ENCODE measurements around the gene WWC1.
"Not testable (repeated sequence)": the region's sequence is repeated elsewhere in the genome, so short reads cannot be mapped to it uniquely, and the experiment has no call there.

Gene WWC1

DNA sequence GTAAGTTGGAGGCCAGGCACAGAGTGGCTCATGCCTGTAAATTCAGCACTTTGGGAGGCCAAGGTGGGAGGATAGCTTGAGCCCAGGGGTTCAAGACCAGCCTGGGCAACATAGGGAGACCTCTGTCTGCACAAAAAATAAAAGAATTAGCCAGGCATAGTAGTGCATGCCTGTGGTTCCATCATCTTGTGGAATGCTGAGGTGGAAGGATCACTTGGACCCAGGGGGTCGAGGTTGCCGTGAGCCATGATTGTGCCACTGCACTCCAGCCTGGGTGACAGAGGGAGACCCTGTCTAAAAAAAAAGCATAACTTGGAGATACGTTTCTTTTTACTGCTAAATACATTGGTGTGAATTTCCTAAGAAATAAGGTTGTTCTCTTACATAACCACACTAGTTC is 19.1 kb downstream of the WWC1 start:
- not testable (repeated sequence) for DNase-seq

DNA sequence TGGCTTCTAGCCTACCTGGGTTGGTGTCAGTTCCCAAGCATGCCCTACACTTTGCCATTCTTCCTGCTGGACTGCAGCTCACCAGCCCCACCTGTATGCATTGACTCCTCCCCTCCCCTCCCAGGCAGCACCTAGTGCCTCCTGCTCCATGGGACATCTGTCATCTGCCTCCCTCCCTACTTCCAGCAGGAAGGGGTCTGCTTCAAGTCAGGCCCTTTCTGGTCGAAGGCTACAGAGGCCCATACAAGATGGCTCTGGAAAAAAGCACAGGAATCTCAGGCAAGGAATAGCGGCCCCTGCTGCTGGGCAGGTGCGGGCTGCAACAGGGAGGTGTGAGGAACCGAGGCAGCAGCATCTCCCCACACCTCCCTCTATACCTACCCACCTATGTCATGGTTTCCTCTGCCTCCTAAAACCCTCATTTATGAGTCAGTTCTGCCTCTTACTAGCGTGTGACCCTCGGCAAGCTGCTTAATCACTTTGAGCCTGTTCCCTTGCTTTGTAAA is 19.7 kb downstream of the WWC1 start:
- no peak for DNase-seq

DNA sequence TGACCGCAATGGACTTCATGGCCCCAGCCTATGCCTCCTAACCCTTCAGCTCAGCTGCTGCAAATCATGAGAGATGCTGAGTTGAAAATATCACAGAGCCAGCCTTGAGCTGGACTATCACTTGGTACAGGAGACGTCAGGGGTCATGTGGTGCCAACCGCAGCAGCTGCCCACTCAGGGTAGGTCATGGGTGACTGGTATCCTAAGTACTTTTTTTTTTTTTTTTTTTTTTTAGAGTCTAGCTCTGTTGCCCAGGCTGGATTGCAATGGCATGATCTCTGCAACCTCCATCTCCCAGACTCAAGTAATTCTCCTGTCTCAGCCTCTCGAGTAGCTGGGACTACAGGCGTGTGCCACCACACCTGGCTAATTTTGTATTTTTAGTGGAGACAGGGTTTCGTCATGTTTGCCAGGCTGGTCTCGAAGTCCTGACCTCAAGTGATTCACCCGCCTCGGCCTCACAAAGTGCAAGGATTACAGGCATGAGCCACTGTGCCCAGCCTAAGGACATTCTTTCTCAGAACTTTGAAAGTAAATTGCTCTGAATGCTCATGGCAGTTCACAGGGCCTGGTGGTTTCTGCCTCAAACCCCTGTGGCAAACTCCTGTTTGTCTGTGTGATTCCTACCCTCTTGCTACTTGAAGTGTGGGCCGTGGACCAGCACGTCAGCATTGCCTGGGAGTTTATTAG is 21.3 kb downstream of the WWC1 start:
- DNase-seq: peak; percentile 59

DNA sequence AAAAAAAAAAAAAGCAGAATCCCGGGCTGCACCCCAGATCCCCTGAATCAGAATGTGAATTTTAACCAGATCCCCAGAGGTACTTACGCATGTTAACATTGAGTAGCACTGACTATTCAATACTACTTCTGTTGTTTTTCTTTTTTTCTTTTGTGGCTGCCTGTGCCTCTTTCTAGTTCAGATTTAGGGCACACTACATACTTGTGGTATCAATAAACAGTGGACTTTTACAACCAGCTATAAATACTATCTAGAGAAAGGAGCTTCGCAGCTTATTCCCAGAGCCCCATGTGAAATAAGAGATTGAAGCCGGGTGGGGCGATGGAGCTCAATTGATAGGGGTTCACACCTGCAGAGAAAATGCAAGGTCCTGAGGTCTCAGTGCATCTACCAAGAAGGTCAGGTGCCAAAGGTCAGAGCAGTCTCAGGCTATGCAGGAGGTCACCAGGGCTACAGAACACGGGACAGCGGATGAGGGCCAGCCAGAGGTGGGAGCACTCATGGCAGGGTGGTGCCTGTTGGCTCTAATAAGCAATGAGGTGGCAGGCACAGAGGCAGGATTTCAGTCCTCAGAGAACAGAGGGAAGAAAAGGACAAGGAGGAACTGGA is 22.3 kb downstream of the WWC1 start:
- DNase-seq: no peak

DNA sequence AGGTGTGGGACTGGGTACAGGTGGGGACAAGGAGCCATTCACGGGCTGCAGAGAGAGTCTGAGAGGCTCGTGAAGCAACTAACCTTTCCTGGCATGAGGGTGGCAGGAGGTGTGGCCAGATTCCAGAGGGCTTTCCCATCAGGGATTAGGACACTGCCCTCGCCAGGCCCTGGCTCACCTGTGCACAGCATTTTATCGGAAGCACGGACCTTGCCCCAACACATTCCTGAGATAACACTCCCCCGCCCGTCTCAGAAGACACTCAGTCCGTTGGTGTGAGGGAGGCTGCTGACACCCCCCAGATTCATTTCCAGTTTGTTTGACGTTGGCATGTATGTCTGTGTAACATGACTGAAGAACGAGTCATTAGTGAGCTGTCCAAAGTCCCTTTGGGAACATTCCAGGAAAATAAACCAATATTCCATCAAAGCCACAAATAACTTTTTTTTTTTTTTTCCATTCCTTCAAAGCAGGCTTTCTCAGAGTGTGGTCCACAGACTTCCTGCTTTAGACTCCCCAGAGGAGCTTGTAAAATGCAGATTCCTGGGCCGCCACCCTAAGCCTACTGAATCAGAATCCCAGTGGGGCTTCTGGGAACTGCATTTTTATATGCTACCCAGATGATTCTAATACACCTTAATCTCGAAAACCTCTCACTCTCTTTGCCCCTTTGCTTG is 23.4 kb downstream of the WWC1 start:
- DNase-seq: peak; percentile 99

DNA sequence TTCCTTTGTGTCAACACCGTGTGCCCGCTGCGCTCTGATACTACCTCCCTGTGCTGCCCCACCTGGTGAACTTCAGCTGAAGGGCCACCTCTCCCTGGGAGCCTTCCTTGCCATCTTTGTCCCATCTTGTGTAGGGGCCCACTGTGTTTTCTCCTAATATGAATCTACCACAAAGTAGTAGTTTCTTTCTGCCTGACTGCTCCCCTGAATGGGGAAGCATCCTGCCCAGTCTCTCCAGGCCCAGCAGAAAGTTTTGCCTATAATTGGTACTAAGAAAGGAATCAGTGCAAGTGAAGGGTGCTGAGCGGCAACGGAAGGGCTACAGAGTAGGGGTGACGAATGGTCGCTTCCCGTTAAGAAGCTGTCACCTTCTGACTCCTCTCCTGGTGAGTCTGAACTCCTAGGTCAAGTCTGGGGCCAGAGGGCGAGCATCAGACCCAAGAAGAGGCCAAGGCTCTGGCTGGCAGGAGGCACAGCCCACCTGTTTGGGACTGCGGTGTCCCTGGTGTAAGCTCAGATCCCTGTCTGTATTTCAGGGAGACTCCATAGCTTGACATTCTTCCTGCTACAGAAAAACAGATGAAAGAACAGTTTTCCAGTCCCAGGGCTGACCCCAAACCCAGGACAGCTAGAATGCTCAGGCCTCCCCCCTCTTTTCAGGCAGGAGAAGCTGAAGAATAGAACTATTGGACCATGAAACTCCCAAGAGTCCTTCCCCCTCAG is 24.1 kb downstream of the WWC1 start:
- no peak for DNase-seq

DNA sequence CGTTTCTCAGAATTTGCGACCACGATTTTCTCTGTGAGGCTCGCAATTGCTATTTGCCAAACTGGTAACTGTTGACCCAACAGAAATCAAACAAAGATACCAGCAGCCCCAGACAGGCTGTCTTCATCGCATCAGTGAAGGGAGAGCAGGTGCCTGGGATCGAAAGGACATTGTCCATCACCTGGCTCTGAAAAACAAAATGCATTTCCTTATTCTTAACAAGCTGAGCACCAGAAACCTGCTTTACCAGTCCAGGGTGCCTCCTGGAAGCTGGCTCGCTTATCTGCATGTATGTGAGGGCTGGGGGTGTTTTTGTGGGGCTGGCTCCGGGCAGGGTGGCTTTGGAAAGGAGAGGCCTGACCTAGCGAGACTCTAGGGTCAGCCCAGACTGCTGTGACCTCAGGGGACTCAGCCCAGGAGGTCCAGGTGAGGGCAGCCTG is 24.7 kb downstream of the WWC1 start:
- DNase-seq: no peak

DNA sequence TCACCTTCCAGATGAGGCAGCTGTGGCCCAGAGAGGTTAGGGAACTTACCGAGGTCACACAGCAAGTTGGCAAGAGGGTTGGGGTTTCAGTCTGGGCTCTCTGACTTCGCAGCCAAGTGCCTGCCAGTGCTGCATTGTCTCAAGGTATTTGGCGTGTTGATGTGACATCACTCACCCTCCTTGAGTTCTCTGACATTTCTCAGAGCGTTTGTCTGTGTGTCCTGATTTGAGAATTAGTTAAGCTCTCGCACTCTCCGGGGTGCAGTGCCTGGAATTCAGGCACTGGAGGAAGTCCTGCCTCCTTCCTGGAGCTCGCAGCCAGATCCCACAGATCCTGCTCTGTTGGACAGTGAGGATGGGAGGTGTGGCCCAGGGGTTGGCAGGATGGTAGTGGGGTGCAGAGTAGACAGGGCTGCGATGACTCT is 25.7 kb downstream of the WWC1 start:
- no peak for DNase-seq

DNA sequence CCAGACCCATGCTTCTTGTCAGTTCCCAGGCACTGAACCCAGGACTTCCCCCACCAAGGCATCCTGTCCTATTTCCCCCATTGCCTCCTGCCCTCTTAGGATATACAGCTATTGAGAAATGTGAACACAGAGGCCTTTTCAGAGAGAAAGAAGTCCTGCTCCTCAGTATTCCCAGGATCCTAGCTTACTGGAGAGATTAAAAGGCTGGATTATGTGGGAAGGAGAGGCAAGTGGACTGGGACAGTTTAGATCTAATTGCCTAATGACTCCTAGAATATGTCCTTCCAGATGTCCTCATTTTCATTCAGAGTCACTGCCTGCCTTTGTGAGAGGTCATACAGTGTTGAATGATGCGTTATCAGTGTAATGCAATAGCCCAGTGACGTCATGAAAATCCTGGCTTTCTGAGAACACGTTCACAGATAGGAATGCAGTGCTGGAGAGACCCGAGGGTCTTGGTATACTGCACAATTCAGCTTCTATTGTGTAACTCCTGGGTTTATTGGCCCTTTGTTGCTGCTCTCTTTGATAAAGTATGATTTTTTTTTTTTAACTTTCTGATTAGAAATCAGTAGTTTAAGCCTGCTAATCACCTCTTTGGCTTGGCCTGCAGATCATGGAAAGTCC is 26.2 kb downstream of the WWC1 start:
- DNase-seq: peak; percentile 86

DNA sequence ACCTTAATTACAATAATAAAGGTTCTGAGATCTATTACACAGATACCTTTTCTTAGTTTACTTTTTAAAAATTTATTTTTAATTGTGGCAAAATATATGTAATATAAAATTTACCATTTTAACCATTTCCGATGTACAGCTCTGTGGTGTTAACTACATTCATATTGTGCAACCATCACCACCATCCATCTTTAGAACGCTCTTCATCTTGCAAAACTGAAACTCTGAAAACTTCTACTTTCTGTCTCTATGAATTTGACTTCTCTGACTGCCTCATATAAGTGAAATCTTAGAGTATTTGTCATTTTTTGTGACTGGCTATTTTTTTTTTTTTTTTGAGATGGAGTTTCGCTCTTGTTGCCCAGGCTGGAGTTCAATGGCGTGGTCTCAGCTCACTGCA is 26.8 kb downstream of the WWC1 start:
- DNase-seq: no peak

DNA sequence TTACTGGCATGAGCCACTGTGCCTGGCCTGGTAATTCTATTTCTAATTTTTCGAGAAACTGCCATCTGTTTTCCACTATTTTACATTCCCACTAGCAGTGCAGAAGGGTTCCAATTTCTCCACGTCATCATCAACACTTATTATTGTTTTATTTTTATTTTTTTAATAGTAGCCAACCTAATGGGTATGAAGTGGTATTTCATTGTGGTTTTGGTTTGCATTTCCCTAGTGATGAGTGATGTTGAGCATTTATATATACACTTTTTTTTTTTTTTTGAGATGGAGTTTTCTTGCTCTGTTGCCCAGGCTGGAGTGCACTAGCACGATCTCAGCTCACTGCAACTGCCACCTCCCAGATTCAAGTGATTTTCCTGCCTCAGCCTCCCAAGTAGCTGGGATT is 28.3 kb downstream of the WWC1 start:
- DNase-seq: no peak

DNA sequence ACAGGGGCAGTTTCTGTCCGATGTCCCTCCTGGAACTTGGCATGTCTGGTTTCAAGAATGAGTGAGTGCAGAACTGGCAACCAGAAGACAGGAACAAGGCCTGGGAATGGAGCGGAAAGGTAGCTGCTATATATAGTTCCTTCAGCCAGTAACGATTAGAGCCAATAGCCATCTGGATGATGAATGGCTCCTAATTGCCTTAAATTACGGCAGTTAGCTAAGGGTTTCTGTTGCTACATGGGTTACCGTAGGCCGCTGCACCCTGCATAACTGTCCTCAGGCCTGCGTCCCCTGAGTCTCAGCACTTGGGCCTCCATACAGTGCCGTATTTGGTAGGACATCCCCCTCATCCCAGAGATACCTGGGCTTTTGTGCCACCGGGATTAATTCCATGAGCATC is 29.4 kb downstream of the WWC1 start:
- no peak for DNase-seq

DNA sequence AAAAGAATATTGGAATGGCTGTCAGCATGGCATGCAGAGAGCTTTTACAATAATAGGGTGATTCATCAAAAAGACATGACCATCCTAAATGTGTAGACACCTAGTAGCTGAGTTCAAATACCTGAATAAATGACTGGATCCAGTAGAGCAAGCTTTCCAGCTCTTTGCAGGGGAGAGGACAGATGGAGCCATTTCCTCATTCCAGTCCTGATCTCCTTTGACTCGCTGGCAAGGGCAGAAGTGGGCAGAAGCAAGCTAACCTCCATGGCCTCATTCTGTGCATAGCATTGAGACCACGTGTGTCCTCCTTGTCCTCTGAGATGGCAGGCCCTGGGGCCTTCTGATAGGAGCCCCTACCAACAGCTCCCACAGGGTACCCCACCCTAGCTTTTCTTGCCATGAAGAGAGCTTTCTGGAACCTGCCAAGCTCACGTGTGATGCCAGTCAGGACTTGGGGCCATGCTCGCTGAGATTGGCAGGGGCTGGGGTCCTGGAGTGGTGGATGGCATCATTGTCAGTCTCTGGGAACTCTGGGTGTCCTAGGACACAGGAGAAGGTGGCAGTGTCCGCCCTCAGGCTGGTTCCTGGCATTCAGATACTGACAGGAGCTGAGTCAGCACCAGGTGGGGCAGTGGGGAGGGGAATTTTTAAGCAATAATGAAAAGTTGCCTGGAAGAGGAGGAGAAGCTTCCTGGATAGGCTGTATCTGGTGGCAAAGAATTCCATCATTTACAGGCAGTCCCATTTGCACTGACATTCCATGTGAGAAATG is 33.6 kb downstream of the WWC1 start:
- peak; percentile 90 for DNase-seq

DNA sequence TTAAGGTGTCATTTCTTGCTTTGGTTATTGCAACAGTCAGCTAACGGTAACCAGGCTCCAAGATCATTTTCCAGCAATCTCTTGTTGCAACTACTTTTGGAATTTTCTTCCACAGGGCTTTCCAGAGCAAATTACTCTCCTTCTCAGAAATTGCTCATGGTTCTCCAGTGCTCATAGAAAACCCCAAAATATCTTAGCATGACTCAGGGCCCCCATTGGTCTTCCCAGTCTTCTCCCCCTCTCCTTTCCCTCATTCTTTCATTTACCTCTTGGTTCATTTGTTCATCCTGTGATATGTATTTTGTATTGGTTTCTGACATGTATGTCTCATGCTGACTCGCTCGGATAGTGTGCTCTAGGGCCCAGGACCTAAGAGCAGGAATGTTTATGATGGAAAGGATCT is 35.6 kb downstream of the WWC1 start:
- DNase-seq: no peak

DNA sequence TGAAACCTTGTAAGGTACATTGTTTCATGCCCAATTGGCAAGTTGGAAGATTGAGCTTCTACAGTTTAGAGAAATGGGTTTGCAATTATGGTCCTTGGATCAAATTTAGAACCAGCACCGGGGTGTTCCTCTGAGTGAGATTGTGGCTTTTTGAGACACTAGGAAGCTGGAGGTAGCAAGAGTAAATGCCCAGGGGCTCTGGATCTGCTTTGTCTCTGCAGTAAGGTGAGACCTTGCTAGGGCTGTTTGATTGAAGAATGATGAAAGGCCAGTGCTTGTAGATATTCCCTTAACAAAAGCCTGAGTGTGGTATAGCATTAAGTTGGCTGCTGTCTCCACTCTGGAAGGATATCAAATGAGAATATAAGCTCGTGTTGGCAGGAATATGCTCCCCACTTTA is 36.0 kb downstream of the WWC1 start:
- DNase-seq: no peak

DNA sequence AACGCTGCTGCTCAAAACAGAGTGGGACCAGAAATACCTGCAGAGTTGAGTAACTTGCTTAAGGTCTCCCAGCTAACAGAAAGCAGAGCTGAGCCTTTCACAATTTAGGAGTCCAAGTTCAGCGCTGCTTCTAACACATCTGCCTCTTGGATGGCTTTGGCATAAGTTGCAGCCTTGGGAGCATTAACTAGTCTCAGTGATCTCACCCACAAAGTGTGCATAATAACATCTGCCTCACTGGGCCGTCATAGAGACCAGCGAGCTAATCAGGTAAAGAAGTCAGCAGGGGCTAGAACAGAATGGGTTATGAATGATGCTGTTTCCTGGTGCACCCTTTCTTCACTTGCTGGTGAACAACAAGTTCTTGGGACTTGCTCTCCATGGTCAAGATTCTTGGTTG is 36.5 kb downstream of the WWC1 start:
- DNase-seq: no peak

DNA sequence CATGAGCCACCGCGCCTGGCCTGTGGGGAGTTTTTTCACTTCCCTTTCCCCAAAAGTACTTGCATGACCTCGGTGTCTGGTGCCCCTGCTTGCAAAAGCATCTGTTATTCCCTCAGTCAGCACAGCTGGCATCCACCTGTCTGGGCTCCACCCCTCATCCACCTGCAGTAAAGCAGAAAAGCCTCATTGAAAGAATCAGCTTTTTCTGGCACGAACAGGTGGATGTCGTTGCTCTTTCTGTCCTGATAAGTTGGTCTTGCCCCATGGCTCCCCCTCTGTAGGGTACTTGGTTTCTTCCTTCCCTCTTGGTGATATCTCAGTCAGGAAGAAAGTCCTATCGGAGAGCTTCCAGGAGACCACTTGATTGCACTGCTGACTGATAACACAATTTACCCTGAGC is 37.4 kb downstream of the WWC1 start:
- peak; percentile 70 for DNase-seq

DNA sequence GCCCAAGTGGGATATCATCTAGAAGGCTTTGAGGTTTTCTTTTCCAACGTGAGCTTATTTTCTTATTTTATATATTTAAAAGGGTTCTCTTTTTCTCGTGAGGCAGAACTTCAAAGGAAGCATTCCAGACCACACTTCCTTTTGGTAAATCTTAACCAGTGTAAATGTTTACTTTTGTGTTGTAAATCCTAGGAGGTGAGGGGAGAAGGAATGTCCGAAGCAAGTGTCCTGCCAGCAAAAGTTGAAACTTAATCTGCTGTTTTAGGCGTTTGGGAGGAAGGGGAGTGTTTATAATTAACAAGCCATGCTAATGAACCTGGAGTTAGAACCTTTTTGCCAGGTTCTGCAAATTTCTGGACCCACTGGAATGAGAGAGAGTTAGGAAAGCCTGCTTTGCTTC is 37.9 kb downstream of the WWC1 start:
- peak; percentile 70 for DNase-seq

DNA sequence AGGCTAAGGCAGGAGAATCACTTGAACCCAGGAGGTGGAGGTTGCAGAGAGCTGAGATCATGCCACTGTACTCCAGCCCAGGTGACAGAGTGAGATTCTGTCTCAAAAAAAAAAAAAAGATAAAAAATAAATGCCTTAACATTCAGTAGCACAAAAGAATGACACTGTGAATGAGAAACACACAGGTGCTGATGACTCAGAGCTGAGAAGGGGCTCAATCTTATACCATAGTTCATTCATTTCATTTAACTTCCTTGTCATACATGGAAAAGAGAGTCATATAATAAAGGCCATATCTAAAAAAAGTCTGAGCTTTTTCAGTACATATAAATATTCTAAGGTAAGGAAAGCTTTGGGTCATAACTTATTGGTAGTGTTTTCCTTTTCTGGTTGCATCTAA is 40.6 kb downstream of the WWC1 start:
- peak; percentile 26 for DNase-seq

DNA sequence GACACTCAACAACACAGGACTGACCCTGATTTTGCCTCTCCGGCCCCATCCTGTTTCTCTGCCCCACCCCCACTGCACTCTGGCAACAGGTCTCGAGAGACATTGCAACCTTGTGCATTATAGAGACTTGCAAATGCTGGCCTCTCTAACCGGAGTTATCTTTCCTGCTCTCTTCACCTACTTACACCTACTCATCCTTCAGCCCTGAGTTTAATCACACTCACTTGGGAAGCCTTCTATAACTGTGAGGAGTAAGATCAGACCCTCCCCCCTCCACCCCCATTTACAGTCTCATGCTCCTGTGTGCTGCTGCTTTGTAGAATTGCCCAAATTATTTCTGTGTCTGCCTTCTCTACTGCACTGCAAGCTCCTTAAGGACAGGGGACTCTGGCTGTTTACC is 42.8 kb downstream of the WWC1 start:
- DNase-seq: no peak

DNA sequence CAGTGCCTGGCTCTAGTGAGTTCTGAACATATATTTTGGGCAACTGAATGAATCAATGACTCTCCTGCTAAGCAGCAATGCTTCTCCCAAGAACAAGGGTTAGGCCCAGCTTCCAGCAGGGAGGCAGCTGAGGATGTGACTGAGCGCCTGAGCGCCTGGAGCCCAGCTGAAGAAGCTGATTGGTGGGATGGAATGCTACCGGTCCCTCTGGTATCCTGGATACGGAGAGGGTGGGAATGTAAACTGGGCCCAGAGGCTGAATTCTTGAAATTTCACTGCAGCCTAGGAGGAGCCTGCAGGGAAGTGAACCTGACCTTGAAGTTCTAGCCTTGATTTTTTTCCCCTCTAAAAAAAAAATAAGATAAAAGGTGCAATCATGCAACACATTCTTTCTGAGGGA is 43.2 kb downstream of the WWC1 start:
- peak; percentile 83 for DNase-seq

DNA sequence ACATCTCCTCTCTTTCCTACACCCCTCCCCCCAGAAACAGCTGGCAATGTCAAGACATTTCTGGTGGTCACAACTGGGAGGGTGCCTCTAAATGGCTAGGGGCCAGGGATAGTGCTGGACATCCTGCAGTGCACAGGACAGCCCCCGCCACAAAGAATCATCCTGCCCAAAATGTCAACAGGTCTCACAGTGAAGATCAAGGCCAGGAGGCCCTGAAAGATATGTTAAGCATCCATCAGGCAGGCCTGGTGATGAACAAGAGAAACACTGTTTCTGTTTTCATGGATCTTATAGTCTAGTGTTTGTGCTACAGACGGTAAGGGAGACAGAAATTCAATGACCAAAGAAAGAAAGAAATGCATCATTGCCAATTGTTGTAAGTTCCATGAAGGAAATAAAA is 45.9 kb downstream of the WWC1 start:
- DNase-seq: no peak

Data from kidney glomerular epithelial cell (primary cell).